OCI-LY1 (cell line): ENCODE results near the gene NBL1.

Experiments used
- EZH2 ChIP-seq: fragments of 200-600 bp; sonication (generic), shearing (Covaris generic); IDR thresholded peaks from 2 replicates; pipeline ENCODE4 v1.8.0; 2017; ENCODE audit warnings: borderline replicate concordance, mixed run types, mild to moderate bottlenecking, antibody characterized with exemption, low read length, moderate library complexity, mixed read lengths
- TF ChIP-seq, protein P1 (sequence below): fragments of 200-600 bp; sonication (generic), shearing (Covaris generic); IDR thresholded peaks from 2 replicates; pipeline ENCODE4 v1.5.1; 2017; ENCODE audit warnings: mild to moderate bottlenecking, antibody characterized with exemption, low read length, moderate library complexity, mixed read lengths

GRCh38 chr1:19625291-19625937 lies 18.7 kb upstream of the NBL1 start:
- TF ChIP-seq, protein P1, sequence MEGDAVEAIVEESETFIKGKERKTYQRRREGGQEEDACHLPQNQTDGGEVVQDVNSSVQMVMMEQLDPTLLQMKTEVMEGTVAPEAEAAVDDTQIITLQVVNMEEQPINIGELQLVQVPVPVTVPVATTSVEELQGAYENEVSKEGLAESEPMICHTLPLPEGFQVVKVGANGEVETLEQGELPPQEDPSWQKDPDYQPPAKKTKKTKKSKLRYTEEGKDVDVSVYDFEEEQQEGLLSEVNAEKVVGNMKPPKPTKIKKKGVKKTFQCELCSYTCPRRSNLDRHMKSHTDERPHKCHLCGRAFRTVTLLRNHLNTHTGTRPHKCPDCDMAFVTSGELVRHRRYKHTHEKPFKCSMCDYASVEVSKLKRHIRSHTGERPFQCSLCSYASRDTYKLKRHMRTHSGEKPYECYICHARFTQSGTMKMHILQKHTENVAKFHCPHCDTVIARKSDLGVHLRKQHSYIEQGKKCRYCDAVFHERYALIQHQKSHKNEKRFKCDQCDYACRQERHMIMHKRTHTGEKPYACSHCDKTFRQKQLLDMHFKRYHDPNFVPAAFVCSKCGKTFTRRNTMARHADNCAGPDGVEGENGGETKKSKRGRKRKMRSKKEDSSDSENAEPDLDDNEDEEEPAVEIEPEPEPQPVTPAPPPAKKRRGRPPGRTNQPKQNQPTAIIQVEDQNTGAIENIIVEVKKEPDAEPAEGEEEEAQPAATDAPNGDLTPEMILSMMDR, result no peak
- TF ChIP-seq EZH2, result no peak
